ENCODE results near the gene IHH.

IHH gene

DNA sequence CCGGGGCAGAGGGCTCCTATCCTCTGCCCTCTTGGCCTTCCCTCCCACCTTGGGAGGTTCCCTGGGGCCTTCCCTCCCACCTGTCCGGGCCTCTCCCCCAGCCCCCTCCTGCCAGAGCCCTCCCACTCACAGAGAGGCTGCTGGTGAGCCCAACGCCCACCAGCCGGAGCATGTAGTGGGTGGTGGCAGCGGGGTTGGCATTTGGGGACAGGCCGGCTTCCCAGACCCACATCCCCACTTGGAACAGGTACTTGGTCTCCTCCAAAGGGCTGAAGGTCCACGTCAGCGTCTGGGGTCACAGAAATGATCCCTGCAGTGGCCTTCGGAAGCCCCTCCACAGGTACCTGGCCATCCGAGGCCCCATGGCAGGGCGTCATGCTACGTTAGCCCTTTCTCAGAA is 38.7 kb downstream of the IHH start:
- no peak overlapping the region for H3K4me3 ChIP-seq (ENCODE audit: control insufficient read depth, low read depth, low read length)
- TF ChIP-seq, protein P1, sequence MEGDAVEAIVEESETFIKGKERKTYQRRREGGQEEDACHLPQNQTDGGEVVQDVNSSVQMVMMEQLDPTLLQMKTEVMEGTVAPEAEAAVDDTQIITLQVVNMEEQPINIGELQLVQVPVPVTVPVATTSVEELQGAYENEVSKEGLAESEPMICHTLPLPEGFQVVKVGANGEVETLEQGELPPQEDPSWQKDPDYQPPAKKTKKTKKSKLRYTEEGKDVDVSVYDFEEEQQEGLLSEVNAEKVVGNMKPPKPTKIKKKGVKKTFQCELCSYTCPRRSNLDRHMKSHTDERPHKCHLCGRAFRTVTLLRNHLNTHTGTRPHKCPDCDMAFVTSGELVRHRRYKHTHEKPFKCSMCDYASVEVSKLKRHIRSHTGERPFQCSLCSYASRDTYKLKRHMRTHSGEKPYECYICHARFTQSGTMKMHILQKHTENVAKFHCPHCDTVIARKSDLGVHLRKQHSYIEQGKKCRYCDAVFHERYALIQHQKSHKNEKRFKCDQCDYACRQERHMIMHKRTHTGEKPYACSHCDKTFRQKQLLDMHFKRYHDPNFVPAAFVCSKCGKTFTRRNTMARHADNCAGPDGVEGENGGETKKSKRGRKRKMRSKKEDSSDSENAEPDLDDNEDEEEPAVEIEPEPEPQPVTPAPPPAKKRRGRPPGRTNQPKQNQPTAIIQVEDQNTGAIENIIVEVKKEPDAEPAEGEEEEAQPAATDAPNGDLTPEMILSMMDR (IDR thresholded peaks at IDR 0.05; ENCODE audit: control insufficient read depth, insufficient read depth, low read depth, low read length, missing control alignments): no peak
- no peak for DNase-seq (ENCODE audit: low read depth)

DNA sequence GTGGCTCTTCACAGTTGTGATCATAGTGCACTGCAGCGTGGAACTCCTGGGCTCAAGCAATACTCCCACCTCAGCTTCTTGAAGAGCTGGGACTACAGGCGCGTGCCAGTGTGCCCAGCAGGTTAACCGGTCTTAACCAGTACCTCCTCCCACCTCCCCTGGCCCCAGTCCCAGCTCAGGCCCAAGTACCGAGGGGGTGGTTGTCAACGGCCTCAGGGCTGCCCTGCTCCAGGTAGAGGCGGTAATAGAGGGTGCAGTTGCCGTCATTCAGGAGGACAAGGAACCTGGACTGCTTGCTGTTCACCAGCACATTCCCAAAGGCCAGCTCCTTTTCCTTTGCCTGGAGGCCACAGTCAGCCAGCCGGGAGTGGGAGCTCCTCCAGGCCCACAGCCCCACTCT is 39.1 kb downstream of the IHH start:
- DNase-seq (ENCODE audit: low read depth): no peak
- TF ChIP-seq, protein P1 (IDR thresholded peaks at IDR 0.05; ENCODE audit: control insufficient read depth, insufficient read depth, low read depth, low read length, missing control alignments): no peak
- no peak overlapping the region for H3K4me3 ChIP-seq (ENCODE audit: control insufficient read depth, low read depth, low read length)

DNA sequence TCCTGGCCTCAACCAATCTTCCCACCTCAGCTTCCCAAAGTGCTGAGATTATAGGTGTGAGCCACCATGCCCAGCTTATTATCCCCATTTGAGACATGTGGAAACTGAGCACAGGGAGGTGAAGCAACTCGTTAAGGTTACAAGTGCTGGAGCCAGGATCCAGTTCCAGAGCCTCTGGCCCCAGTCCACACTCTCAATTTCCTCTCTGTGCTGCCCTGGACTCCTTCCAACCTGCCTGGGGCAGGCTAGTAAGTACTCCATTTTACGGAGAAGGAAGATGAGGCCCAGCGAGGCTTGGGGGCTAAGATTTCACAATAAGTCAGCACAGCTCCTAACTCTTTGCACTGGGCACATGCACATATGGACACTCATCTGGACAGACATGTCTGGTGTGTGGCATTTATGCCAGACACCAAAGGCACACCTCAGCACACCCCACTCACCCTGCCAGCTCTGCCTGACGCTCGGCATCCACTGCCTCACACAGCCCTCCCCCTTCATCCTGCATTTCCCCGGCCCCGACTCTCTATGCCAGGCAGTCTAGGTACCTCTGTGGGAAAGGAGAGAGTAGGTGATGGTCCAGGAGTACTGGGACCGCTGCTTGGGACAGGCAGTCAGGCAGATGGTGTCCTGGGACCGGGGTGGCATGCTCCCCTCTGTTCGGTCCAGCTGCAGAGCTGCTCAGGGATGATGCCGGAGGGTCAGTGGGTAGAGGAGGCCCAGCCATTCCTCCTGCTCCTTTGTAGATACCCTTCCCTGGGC is 39.9 kb downstream of the IHH start:
- DNase-seq (ENCODE audit: low read depth): no peak
- TF ChIP-seq, protein P1 (IDR thresholded peaks at IDR 0.05; ENCODE audit: control insufficient read depth, insufficient read depth, low read depth, low read length, missing control alignments): no peak

DNA sequence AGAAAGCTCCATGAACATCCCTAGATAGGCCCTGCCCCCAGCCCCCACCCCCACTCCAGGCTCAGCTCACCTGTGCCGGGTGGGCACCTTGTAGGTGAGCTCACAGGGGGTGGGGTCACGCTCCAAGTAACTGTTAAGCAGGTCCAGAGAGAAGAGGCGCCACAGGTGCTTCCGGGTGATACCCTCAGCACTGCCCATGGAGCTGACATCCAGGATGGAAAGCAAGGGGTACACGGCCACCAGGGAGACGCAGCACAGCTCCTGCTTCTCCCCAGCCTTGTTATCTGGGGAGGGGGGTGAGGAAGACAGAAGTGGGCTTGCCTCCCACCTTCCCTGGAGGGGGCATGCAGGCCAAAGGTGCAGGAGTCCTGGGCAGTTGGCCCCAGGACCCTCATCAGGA is 41.3 kb downstream of the IHH start:
- H3K4me3 ChIP-seq (ENCODE audit: control insufficient read depth, low read depth, low read length): no peak overlapping the region
- TF ChIP-seq, protein P1 (IDR thresholded peaks at IDR 0.05; ENCODE audit: control insufficient read depth, insufficient read depth, low read depth, low read length, missing control alignments): no peak
- DNase-seq (ENCODE audit: low read depth): no peak

More for the DNA sequence above, 39.9 kb downstream of the IHH start:
- no peak overlapping the region for H3K4me3 ChIP-seq (ENCODE audit: control insufficient read depth, low read depth, low read length)

DNA sequence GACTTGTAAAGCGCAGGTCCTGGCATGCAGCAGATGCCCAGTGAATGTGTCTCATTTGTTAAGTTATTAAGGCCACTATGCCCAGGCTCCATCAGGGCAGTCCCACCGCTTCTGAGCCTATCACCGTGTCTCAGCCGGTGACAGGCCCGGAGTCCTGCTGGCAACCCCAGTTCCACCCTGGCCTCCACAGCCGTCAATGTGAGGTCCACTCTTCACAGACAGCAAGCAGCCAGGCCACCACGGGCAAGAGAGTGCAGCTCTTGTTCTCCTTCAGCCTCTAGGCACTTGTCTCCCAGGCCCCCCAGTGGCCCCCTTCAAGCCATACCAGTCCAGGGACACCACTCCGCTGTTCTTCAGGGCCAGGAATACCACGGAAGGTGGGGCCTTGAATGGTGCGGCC is 42.0 kb downstream of the IHH start:
- H3K4me3 ChIP-seq (ENCODE audit: control insufficient read depth, low read depth, low read length): no peak overlapping the region
- no peak for DNase-seq (ENCODE audit: low read depth)

DNA sequence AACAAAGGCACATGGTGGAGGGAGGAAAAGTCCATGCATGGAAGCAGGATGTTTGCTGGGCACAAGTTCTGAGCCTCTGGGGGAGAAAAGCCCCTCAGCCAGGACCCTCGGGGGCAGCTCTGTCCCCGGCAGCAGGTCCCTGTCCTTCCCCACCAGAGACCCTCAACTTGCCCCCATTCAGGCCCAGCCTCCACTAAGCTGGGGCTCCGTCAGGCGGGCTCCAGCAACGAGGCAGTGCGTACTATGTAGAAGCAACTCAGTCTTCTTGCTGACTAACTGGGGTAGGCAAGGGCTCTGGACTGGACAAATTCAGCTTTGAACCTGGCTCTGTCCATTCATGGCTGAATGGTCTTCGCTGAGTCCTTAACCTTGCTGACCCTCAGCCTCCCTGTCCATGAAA is 42.4 kb downstream of the IHH start:
- DNase-seq (ENCODE audit: low read depth): no peak
- TF ChIP-seq, protein P1 (IDR thresholded peaks at IDR 0.05; ENCODE audit: control insufficient read depth, insufficient read depth, low read depth, low read length, missing control alignments): no peak
- no peak overlapping the region for H3K4me3 ChIP-seq (ENCODE audit: control insufficient read depth, low read depth, low read length)

More for the DNA sequence above, 42.0 kb downstream of the IHH start:
- TF ChIP-seq, protein P1 (IDR thresholded peaks at IDR 0.05; ENCODE audit: control insufficient read depth, insufficient read depth, low read depth, low read length, missing control alignments): no peak
